ENCODE data around the gene CEACAM18.
"Not testable (repeated sequence)": the region's sequence is repeated elsewhere in the genome, so short reads cannot be mapped to it uniquely, and the experiment has no call there.

CEACAM18 gene

GRCh38 chr19:51461723-51462161 is 16.6 kb upstream of the CEACAM18 start:
- DNase-seq (ENCODE audit: low read depth) = no peak

GRCh38 chr19:51462276-51462675 is 16.1 kb upstream of the CEACAM18 start:
- no peak for DNase-seq (ENCODE audit: low read depth)

- DNase-seq (ENCODE audit: low read depth) = no peak
These were observed 15.7 kb upstream of the CEACAM18 start for GRCh38 chr19:51462681-51463080.

- DNase-seq (ENCODE audit: low read depth) = not testable (repeated sequence)
These were observed 14.3 kb upstream of the CEACAM18 start for GRCh38 chr19:51463976-51464581.

- DNase-seq (ENCODE audit: low read depth) = no peak
These were observed 11.6 kb upstream of the CEACAM18 start for GRCh38 chr19:51466723-51467122.

GRCh38 chr19:51467864-51468544 is 10.3 kb upstream of the CEACAM18 start:
- DNase-seq (ENCODE audit: low read depth) = no peak

- DNase-seq (ENCODE audit: low read depth) = no peak
These were observed 9.8 kb upstream of the CEACAM18 start for GRCh38 chr19:51468545-51468920.

- DNase-seq (ENCODE audit: low read depth) = no peak
These were observed 9.2 kb upstream of the CEACAM18 start for GRCh38 chr19:51469162-51469561.

- DNase-seq (ENCODE audit: low read depth) = no peak
These were observed 8.7 kb upstream of the CEACAM18 start for GRCh38 chr19:51469629-51470028.

- DNase-seq (ENCODE audit: low read depth) = no peak
These were observed 7.4 kb upstream of the CEACAM18 start for GRCh38 chr19:51470966-51471365.

GRCh38 chr19:51471527-51471926 is 6.8 kb upstream of the CEACAM18 start:
- DNase-seq (ENCODE audit: low read depth) = no peak

- DNase-seq (ENCODE audit: low read depth) = no peak
These were observed 5.7 kb upstream of the CEACAM18 start for GRCh38 chr19:51472607-51473006.

- DNase-seq (ENCODE audit: low read depth) = peak; percentile 30
These were observed 5.2 kb upstream of the CEACAM18 start for GRCh38 chr19:51473009-51473707.

GRCh38 chr19:51476164-51476563 is 2.2 kb upstream of the CEACAM18 start:
- no peak for DNase-seq (ENCODE audit: low read depth)

- no peak for DNase-seq (ENCODE audit: low read depth)
These were observed 995 bp upstream of the CEACAM18 start for GRCh38 chr19:51477344-51477743.

GRCh38 chr19:51479531-51480331 is 1.4 kb downstream of the CEACAM18 start:
- DNase-seq (ENCODE audit: low read depth) = no peak

- no peak for DNase-seq (ENCODE audit: low read depth)
These were observed 2.3 kb downstream of the CEACAM18 start for GRCh38 chr19:51480590-51480989.

- no peak for DNase-seq (ENCODE audit: low read depth)
These were observed 7.8 kb downstream of the CEACAM18 start for GRCh38 chr19:51485960-51486660.

GRCh38 chr19:51488491-51488890 is 10.2 kb downstream of the CEACAM18 start:
- no peak for DNase-seq (ENCODE audit: low read depth)

GRCh38 chr19:51489113-51489512 is 10.8 kb downstream of the CEACAM18 start:
- no peak for DNase-seq (ENCODE audit: low read depth)

GRCh38 chr19:51490676-51491075 is 12.3 kb downstream of the CEACAM18 start:
- DNase-seq (ENCODE audit: low read depth) = no peak

GRCh38 chr19:51491586-51491985 is 13.2 kb downstream of the CEACAM18 start:
- DNase-seq (ENCODE audit: low read depth) = no peak

All from HS-5 (cell line).